Adrenal gland (tissue), 12 donors: ENCODE measurements around the gene TBC1D2B. TPM values are rescaled to one million over a fixed set of nuclear protein-coding genes. Genes with fewer than 3 reads are reported as not detected.

ENCODE experiments used
- DNase-seq, 7 donors: peaks; one replicate each; pipeline ENCODE4 v3.0.0-alpha.2; 2019 to 2020
- H3K27ac ChIP-seq, 5 donors: fragments of 200-600 bp; sonication (generic) in 4 of 5; 1 replicate in 3 of 5; 2 replicates in 2 of 5; pipeline versions ENCODE4 v1.5.1 to v1.8.0; 2016 to 2020; ENCODE audit warnings: mild to moderate bottlenecking in 1 of 5
- H3K27me3 ChIP-seq: fragments of 200-600 bp; 2 replicates; pipeline ENCODE4 v1.8.0; 2021
- H3K36me3 ChIP-seq, 2 donors: fragments of 200-600 bp; replicated peaks in 1 of 2; 1 replicate in 1 of 2; 2 replicates in 1 of 2; pipeline versions ENCODE4 v1.5.1 to v1.8.0; 2018 to 2022
- H3K4me1 ChIP-seq, 2 donors: fragments of 200-600 bp; replicated peaks in 1 of 2; 1 replicate in 1 of 2; 2 replicates in 1 of 2; pipeline versions ENCODE4 v1.5.1 to v1.8.0; 2018 to 2021
- H3K4me3 ChIP-seq, 4 donors: fragments of 200-600 bp; sonication (generic) in 3 of 4; one replicate each; pipeline ENCODE4 v1.5.1; 2016 to 2018
- H3K9me3 ChIP-seq, 3 donors: fragments of 200-600 bp; sonication (generic) in 1 of 3; replicated peaks in 1 of 3; 1 replicate in 2 of 3; 2 replicates in 1 of 3; pipeline versions ENCODE4 v1.5.1 to v1.8.0; 2016 to 2021
- CTCF ChIP-seq, 6 experiments: fragments of 450-650 bp in 4 of 6; fragments of 200-600 bp in 2 of 6; sonication (generic) in 1 of 6; IDR thresholded peaks; 1 replicate in 5 of 6; 2 replicates in 1 of 6; pipeline versions ENCODE4 v1.5.1 to v1.8.0; 2016 to 2021; ENCODE audit warnings: antibody characterized with exemption in 6 of 6, mild to moderate bottlenecking in 2 of 6, moderate library complexity in 1 of 6
- POLR2A ChIP-seq, 2 donors: fragments of 450-650 bp; IDR thresholded peaks; one replicate each; pipeline ENCODE4 v1.6.1; 2017; ENCODE audit warnings: antibody characterized with exemption in 2 of 2, mild to moderate bottlenecking in 2 of 2, moderate library complexity in 1 of 2
- WGBS, 4 donors: extraction: QIAGEN DNeasy Blood & Tissue Kit in 2 of 4; methylation state at CpG; one replicate each; pipeline versions ENCODE4 v1.1.5 to v1.1.7; 2013 to 2017; 5-methylcytosine and 5-hydroxymethylcytosine counted together
- intact Hi-C, 2 donors: fragments of 100-400 bp; cut with DNase I; formaldehyde crosslinking; loops; one replicate each; pipeline versions ENCODE4 v1.14.1 to v1.15.0; 2022 to 2023
- polyA plus RNA-seq, 3 donors: library from polyadenylated mRNA; stranded (reverse); fragments of 200-250 nt in 2 of 3; fragments of 350-450 nt in 1 of 3; fragmentation: Illumina TruSeq in 1 of 3; extraction: RNeasy Lipid Tissue Mini Kit (QIAGEN cat#74804) in 1 of 3; gene quantifications; one replicate each; pipeline ENCODE4 v1.2.3, GENCODE V29; 2013 to 2014
- total RNA-seq, 9 donors: library from RNA; depleted of rRNA in 4 of 9; stranded (reverse); fragments of >200 nt in 4 of 9; fragments of 120-200 nt in 1 of 9; fragmentation: NEBNext Ultra II Directional in 1 of 9; extraction: Animal tissue kit (Norgen Biotek cat#: 25700) in 1 of 9; gene quantifications; one replicate each; pipeline versions ENCODE4 v1.1.0 to v1.2.4, GENCODE V29; 2013 to 2023
- donor health status: healthy with polysubstance abuse.
- donor health status: Bipolar disorder and iron deficiency.
- donor health status: DM: yes; HTN: yes; CAD: no.
- donor health status: DM: no; HTN: no; CAD: no.
- donor health status: DM: no; HTN: no; CAD: no.
- donor health status: DM: yes; HTN: yes; CAD: no.

TBC1D2B gene
- total and polyA plus RNA-seq, 12 donors: 16.3 to 95.0 (median 54.6) TPM

- H3K27ac ChIP-seq: peak overlapping the region; percentile 82 to 98 (median 91)
- peak in 1 of 7 donors; percentile 48 for DNase-seq
- TF ChIP-seq POLR2A (IDR thresholded peaks at IDR 0.05) (no peak), CTCF (IDR thresholded peaks at IDR 0.05) (no peak)
- 66 to 72% (median 69%) methylated on average over 7 of the region's 7 CpGs for WGBS, 4 donors
- H3K27me3 ChIP-seq: no peaks in the 10 kb centered on the region
- intact Hi-C loops: no loop called here
- no peaks in the 10 kb centered on the region for H3K9me3 ChIP-seq
- H3K4me3 ChIP-seq: no peak overlapping the region
- no peaks in the 10 kb centered on the region for H3K36me3 ChIP-seq
- peaks cover 83 to 98% of the 10 kb centered on the region in 2 donors for H3K4me1 ChIP-seq
These were observed 11.3 kb downstream of the TBC1D2B start for GRCh38 chr15:78065973-78066946.

GRCh38 chr15:78065284-78065872, 12.1 kb downstream of the TBC1D2B start:
- peak; percentile 66 to 97 (median 93) for DNase-seq
- intact Hi-C loops: no loop called here
- Histone ChIP-seq H3K9me3 (no peaks in the 10 kb centered on the region), H3K27ac (peak overlapping the region; percentile 82 to 98 (median 91)), H3K36me3 (no peaks in the 10 kb centered on the region), H3K27me3 (no peaks in the 10 kb centered on the region), H3K4me3 (peak overlapping the region in 1 of 4 donors; percentile 19), H3K4me1 (peaks cover 84 to 93% of the 10 kb centered on the region in 2 donors)
- TF ChIP-seq CTCF (IDR thresholded peaks at IDR 0.05) (no peak), POLR2A (IDR thresholded peaks at IDR 0.05) (peak in 1 of 2 donors; percentile 57)
- WGBS, 4 donors: 15 to 27% (median 19%) methylated on average over 5 of the region's 5 CpGs

- TF ChIP-seq POLR2A (IDR thresholded peaks at IDR 0.05): no peak
- no peak for TF ChIP-seq CTCF (IDR thresholded peaks at IDR 0.05)
- WGBS, 4 donors: 17 to 32% (median 25%) methylated on average over 2 of the region's 2 CpGs
- peak in 1 of 7 donors; percentile 30 for DNase-seq
- intact Hi-C loops: no loop called here
- Histone ChIP-seq H3K36me3 (no peaks in the 10 kb centered on the region), H3K9me3 (no peaks in the 10 kb centered on the region), H3K27me3 (no peaks in the 10 kb centered on the region), H3K4me3 (peak overlapping the region in 1 of 4 donors; percentile 19), H3K4me1 (peaks cover 78 to 93% of the 10 kb centered on the region in 2 donors), H3K27ac (peak overlapping the region; percentile 82 to 98 (median 91))
These were observed 13.0 kb downstream of the TBC1D2B start for GRCh38 chr15:78064544-78064943.

GRCh38 chr15:78063970-78064385, 13.5 kb downstream of the TBC1D2B start:
- intact Hi-C loops: no loop called here
- 64 to 75% (median 69%) methylated on average over 5 of the region's 5 CpGs for WGBS, 4 donors
- TF ChIP-seq CTCF (IDR thresholded peaks at IDR 0.05) (no peak), POLR2A (IDR thresholded peaks at IDR 0.05) (no peak)
- Histone ChIP-seq H3K27ac (peak overlapping the region; percentile 82 to 98 (median 91)), H3K36me3 (no peaks in the 10 kb centered on the region), H3K4me3 (no peak overlapping the region), H3K9me3 (no peaks in the 10 kb centered on the region), H3K27me3 (no peaks in the 10 kb centered on the region), H3K4me1 (peaks cover 78 to 93% of the 10 kb centered on the region in 2 donors)
- DNase-seq: peak in 1 of 7 donors; percentile 59
